Amygdala (tissue), 56 donors: ENCODE results near the gene PDZD2.

Source experiments
- DNase-seq, 56 donors: peaks; one replicate each; lab custom pipeline; 2025; lab: John Stamatoyannopoulos, UW

Gene PDZD2

GRCh38 chr5:31854181-31855133, 215.5 kb downstream of the PDZD2 start:
- DNase-seq = peak in 24 of 56 donors; percentile 4 to 62 (median 38)

GRCh38 chr5:31855134-31856040, 216.5 kb downstream of the PDZD2 start:
- peak in 50 of 56 donors; percentile 5 to 73 (median 48) for DNase-seq

GRCh38 chr5:31859096-31859495, 220.2 kb downstream of the PDZD2 start:
- no peak for DNase-seq

GRCh38 chr5:31860278-31860677, 221.3 kb downstream of the PDZD2 start:
- no peak for DNase-seq

GRCh38 chr5:31860726-31861433, 221.9 kb downstream of the PDZD2 start:
- DNase-seq = no peak

- no peak for DNase-seq
Observed at GRCh38 chr5:31861601-31862000, 222.7 kb downstream of the PDZD2 start.

- no peak for DNase-seq
Observed at GRCh38 chr5:31863991-31864411, 225.1 kb downstream of the PDZD2 start.

GRCh38 chr5:31866166-31866565, 227.2 kb downstream of the PDZD2 start:
- no peak for DNase-seq

GRCh38 chr5:31867219-31867618, 228.3 kb downstream of the PDZD2 start:
- no peak for DNase-seq

- no peak for DNase-seq
Observed at GRCh38 chr5:31880449-31880848, 241.5 kb downstream of the PDZD2 start.

GRCh38 chr5:31884896-31885295, 246.0 kb downstream of the PDZD2 start:
- no peak for DNase-seq

GRCh38 chr5:31886206-31886605, 247.3 kb downstream of the PDZD2 start:
- peak in 32 of 56 donors; percentile 8 to 62 (median 22) for DNase-seq

- peak in 38 of 56 donors; percentile 4 to 77 (median 47) for DNase-seq
Observed at GRCh38 chr5:31887556-31887955, 248.6 kb downstream of the PDZD2 start.

GRCh38 chr5:31888564-31888963, 249.6 kb downstream of the PDZD2 start:
- no peak for DNase-seq

- DNase-seq = peak in 1 of 56 donors; percentile 5
Observed at GRCh38 chr5:31889001-31889561, 250.2 kb downstream of the PDZD2 start.

- DNase-seq = no peak
Observed at GRCh38 chr5:31890046-31890445, 251.1 kb downstream of the PDZD2 start.

- peak in 25 of 56 donors; percentile 5 to 57 (median 17) for DNase-seq
Observed at GRCh38 chr5:31894141-31894540, 255.2 kb downstream of the PDZD2 start.

- no peak for DNase-seq
Observed at GRCh38 chr5:31895199-31895820, 256.4 kb downstream of the PDZD2 start.

- DNase-seq = no peak
Observed at GRCh38 chr5:31898036-31898632, 259.2 kb downstream of the PDZD2 start.
